Adrenal gland (tissue), 12 donors: ENCODE results near the gene CC2D1A. TPM values are rescaled to one million over a fixed set of nuclear protein-coding genes. Genes with fewer than 3 reads are reported as not detected.

Experiments
- DNase-seq, 7 donors: peaks; one replicate each; pipeline ENCODE4 v3.0.0-alpha.2; 2019 to 2020
- H3K27ac ChIP-seq, 5 donors: fragments of 200-600 bp; sonication (generic) in 4 of 5; 1 replicate in 3 of 5; 2 replicates in 2 of 5; pipeline versions ENCODE4 v1.5.1 to v1.8.0; 2016 to 2020; ENCODE audit warnings: mild to moderate bottlenecking in 1 of 5
- H3K27me3 ChIP-seq: fragments of 200-600 bp; 2 replicates; pipeline ENCODE4 v1.8.0; 2021
- H3K36me3 ChIP-seq, 2 donors: fragments of 200-600 bp; replicated peaks in 1 of 2; 1 replicate in 1 of 2; 2 replicates in 1 of 2; pipeline versions ENCODE4 v1.5.1 to v1.8.0; 2018 to 2022
- H3K4me1 ChIP-seq, 2 donors: fragments of 200-600 bp; replicated peaks in 1 of 2; 1 replicate in 1 of 2; 2 replicates in 1 of 2; pipeline versions ENCODE4 v1.5.1 to v1.8.0; 2018 to 2021
- H3K4me3 ChIP-seq, 4 donors: fragments of 200-600 bp; sonication (generic) in 3 of 4; one replicate each; pipeline ENCODE4 v1.5.1; 2016 to 2018
- H3K9me3 ChIP-seq, 3 donors: fragments of 200-600 bp; sonication (generic) in 1 of 3; replicated peaks in 1 of 3; 1 replicate in 2 of 3; 2 replicates in 1 of 3; pipeline versions ENCODE4 v1.5.1 to v1.8.0; 2016 to 2021
- POLR2A ChIP-seq, 2 donors: fragments of 450-650 bp; IDR thresholded peaks; one replicate each; pipeline ENCODE4 v1.6.1; 2017; ENCODE audit warnings: antibody characterized with exemption in 2 of 2, mild to moderate bottlenecking in 2 of 2, moderate library complexity in 1 of 2
- WGBS, 4 donors: extraction: QIAGEN DNeasy Blood & Tissue Kit in 2 of 4; methylation state at CpG; one replicate each; pipeline versions ENCODE4 v1.1.5 to v1.1.7; 2013 to 2017; 5-methylcytosine and 5-hydroxymethylcytosine counted together
- intact Hi-C, 2 donors: fragments of 100-400 bp; cut with DNase I; formaldehyde crosslinking; loops; one replicate each; pipeline versions ENCODE4 v1.14.1 to v1.15.0; 2022 to 2023
- polyA plus RNA-seq, 3 donors: library from polyadenylated mRNA; stranded (reverse); fragments of 200-250 nt in 2 of 3; fragments of 350-450 nt in 1 of 3; fragmentation: Illumina TruSeq in 1 of 3; extraction: RNeasy Lipid Tissue Mini Kit (QIAGEN cat#74804) in 1 of 3; gene quantifications; one replicate each; pipeline ENCODE4 v1.2.3, GENCODE V29; 2013 to 2014
- total RNA-seq, 9 donors: library from RNA; depleted of rRNA in 4 of 9; stranded (reverse); fragments of >200 nt in 4 of 9; fragments of 120-200 nt in 1 of 9; fragmentation: NEBNext Ultra II Directional in 1 of 9; extraction: Animal tissue kit (Norgen Biotek cat#: 25700) in 1 of 9; gene quantifications; one replicate each; pipeline versions ENCODE4 v1.1.0 to v1.2.4, GENCODE V29; 2013 to 2023
- TF ChIP-seq, protein P1 (sequence below), 6 experiments: fragments of 450-650 bp in 4 of 6; fragments of 200-600 bp in 2 of 6; sonication (generic) in 1 of 6; IDR thresholded peaks; 1 replicate in 5 of 6; 2 replicates in 1 of 6; pipeline versions ENCODE4 v1.5.1 to v1.8.0; 2016 to 2021; ENCODE audit warnings: antibody characterized with exemption in 6 of 6, mild to moderate bottlenecking in 2 of 6, moderate library complexity in 1 of 6
- donor health status: healthy with polysubstance abuse.
- donor health status: Bipolar disorder and iron deficiency.
- donor health status: DM: yes; HTN: yes; CAD: no.
- donor health status: DM: no; HTN: no; CAD: no.
- donor health status: DM: no; HTN: no; CAD: no.
- donor health status: DM: yes; HTN: yes; CAD: no.

Gene CC2D1A
- total and polyA plus RNA-seq, 12 donors, result 9.0 to 125 (median 31.1) TPM

DNA sequence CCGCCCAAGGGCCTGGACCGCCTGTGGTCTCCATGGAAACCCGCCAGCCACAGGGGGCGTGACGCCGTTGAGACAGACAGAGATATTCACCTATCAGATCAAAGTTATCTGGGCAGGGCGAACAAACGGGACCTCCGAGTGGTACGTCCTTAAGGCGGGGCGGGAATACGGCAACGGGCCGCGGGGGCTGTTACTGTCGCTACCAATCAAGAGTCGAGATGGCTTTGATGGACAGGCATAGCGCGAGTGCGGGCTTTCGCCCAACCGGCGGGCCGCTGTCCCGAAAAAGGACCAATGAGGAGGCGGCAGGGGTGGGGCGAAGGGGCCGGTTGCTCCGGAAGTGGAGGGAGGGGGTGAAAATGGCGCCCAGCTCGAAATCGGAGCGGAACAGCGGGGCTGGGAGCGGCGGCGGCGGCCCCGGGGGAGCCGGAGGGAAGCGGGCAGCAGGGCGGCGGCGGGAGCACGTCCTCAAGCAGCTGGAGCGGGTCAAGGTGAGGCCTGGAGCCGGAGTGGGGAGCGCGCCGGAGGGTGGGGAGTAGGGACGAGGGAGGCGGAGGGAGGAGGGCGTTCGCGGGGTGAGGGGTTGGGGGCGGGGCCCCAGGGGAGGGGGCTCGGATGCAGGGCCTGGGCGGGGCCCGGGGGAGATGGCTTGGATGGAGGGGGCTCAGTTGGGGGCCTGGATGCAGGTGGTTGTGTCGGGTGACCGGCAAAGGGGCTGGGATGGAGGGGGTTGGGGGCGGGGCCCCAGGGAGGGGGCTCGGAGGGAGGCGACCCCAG, 46.3 kb downstream of the CC2D1A start, which contains the start of gene DCAF15:
TSS of gene DCAF15 (plus strand) at position 356 of the 777 bp plus-strand sequence. CDS start at position 360, 4 bp downstream.
- Histone ChIP-seq H3K4me1 (peaks cover 10 to 13% of the 10 kb centered on the region in 2 donors), H3K27ac (peak within 1 kb of the TSS in 4 of 5 donors; percentile 57 to 84 (median 69)), H3K4me3 (peak within 1 kb of the TSS in 3 of 4 donors; percentile 42 to 89 (median 75)), H3K27me3 (no peaks in the 10 kb centered on the region), H3K36me3 (peaks cover 0 to 28% of the 10 kb centered on the region in 2 donors), H3K9me3 (no peaks in the 10 kb centered on the region)
- DNase-seq, result peak; percentile 99 to 100 (median 100)
- TF ChIP-seq, protein P1, sequence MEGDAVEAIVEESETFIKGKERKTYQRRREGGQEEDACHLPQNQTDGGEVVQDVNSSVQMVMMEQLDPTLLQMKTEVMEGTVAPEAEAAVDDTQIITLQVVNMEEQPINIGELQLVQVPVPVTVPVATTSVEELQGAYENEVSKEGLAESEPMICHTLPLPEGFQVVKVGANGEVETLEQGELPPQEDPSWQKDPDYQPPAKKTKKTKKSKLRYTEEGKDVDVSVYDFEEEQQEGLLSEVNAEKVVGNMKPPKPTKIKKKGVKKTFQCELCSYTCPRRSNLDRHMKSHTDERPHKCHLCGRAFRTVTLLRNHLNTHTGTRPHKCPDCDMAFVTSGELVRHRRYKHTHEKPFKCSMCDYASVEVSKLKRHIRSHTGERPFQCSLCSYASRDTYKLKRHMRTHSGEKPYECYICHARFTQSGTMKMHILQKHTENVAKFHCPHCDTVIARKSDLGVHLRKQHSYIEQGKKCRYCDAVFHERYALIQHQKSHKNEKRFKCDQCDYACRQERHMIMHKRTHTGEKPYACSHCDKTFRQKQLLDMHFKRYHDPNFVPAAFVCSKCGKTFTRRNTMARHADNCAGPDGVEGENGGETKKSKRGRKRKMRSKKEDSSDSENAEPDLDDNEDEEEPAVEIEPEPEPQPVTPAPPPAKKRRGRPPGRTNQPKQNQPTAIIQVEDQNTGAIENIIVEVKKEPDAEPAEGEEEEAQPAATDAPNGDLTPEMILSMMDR (IDR thresholded peaks at IDR 0.05), result peak in 1 of 6 experiments; percentile 7
- peak in 1 of 2 donors; percentile 22 for TF ChIP-seq POLR2A (IDR thresholded peaks at IDR 0.05)
- intact Hi-C loops, result no loop called here
- 0 to 1% (median 0%) methylated on average over 2 to 63 of the region's 65 CpGs for WGBS, 4 donors

DNA sequence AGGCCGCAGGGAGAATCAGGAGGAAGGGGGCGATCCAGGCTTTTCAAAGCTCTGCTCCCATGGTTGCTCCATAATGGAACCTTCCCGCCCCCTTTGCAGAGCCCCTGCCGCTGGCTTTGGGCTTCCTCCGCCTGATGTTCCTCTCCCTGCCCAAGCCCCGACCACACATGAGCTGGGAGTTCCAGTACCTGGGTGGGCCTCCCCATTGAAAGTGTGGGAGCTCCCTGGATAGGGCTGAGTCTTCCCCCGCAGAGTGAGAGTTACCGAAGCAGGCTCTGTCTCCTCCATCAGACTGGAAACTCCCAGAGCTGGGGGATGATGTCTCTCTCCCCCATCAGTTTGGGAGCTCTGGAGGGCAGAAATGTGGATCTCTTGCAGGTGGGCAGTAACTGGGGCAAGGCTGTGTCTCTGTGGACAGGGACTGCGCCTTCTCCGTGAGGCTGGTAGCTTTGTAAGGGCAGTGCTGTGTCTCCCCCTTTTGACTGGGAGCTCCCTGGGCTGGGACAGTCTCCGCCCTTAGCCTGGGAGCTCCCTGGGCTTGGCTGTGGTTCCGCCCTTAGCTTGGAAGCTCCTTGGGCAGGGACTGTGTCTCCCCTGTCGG, 47.0 kb downstream of the CC2D1A start:
- WGBS, 4 donors, result 0 to 7% (median 4%) methylated on average over 4 to 13 of the region's 13 CpGs

DNA sequence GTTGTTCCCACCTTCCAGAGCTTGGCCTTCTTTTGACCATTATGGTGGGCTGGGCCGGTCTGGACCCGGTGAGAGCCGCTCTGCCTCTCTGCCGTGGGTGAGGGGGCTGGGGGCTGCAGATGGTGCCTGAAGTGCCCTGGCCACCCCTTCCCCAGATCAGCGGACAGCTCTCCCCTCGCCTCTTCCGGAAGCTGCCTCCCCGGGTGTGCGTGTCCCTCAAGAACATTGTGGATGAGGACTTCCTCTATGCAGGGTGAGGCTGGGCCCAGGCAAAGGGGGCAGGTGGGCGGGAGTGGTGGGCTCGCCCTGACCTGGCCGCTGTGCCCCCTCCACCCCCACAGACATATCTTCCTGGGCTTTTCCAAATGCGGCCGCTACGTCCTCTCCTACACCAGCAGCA, 48.2 kb downstream of the CC2D1A start:
- 92 to 98% (median 96%) methylated on average over 11 to 15 of the region's 15 CpGs for WGBS, 4 donors
- intact Hi-C loops, result no loop called here
- H3K4me1 ChIP-seq, result peaks cover 10 to 13% of the 10 kb centered on the region in 2 donors
- peaks cover 0 to 39% of the 10 kb centered on the region in 2 donors for H3K36me3 ChIP-seq
- H3K9me3 ChIP-seq, result no peaks in the 10 kb centered on the region
- no peak overlapping the region for H3K27ac ChIP-seq
- H3K4me3 ChIP-seq, result no peak overlapping the region
- no peaks in the 10 kb centered on the region for H3K27me3 ChIP-seq
- TF ChIP-seq, protein P1 (IDR thresholded peaks at IDR 0.05), result no peak
- no peak for TF ChIP-seq POLR2A (IDR thresholded peaks at IDR 0.05)
- DNase-seq, result no peak

More for the DNA sequence above, 47.0 kb downstream of the CC2D1A start:
- Histone ChIP-seq H3K27ac (peak overlapping the region in 1 of 5 donors; percentile 84), H3K4me1 (peaks cover 10 to 13% of the 10 kb centered on the region in 2 donors), H3K4me3 (peak overlapping the region in 2 of 4 donors; percentile 75 to 89), H3K36me3 (peaks cover 0 to 35% of the 10 kb centered on the region in 2 donors), H3K27me3 (no peaks in the 10 kb centered on the region), H3K9me3 (no peaks in the 10 kb centered on the region)
- DNase-seq, result peak in 2 of 7 donors; percentile 24 to 40
- no peak for TF ChIP-seq POLR2A (IDR thresholded peaks at IDR 0.05)
- TF ChIP-seq, protein P1 (IDR thresholded peaks at IDR 0.05), result no peak
- intact Hi-C loops, result no loop called here

DNA sequence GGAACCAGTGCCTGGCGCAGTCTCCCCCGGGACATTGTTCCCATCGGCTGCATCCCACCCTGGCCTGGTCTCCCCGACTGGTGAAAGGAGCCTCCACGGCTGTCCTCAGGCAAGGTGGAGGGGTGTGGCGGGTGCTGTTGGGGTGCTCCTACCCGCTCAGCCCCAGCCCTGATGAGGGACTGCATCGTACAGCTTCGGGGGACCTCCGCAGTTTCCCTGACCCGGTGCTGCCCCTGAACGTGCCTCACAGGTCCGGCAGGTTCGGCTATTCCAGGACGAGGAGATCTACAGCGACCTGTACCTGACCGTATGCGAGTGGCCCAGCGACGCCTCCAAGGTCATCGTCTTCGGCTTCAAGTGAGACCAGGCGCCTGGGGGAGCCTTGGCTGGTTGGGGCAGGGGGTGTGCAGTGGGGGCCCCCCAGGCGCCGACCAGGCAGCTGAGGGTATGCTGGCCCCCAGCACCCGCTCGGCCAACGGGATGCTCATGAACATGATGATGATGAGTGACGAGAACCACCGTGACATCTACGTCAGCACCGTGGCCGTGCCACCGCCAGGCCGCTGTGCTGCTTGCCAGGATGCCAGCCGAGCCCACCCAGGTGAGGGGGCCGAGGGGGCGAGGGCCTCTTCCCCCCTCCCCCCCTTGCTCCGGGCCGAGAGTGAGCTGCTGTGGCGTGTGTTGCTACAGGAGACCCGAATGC, 49.8 kb downstream of the CC2D1A start:
- no peaks in the 10 kb centered on the region for H3K27me3 ChIP-seq
- peaks cover 0 to 55% of the 10 kb centered on the region in 2 donors for H3K36me3 ChIP-seq
- WGBS, 4 donors, result 91 to 94% (median 93%) methylated on average over 10 to 42 of the region's 42 CpGs
- intact Hi-C loops, result no loop called here
- H3K4me3 ChIP-seq, result no peak overlapping the region
- TF ChIP-seq, protein P1 (IDR thresholded peaks at IDR 0.05), result no peak
- TF ChIP-seq POLR2A (IDR thresholded peaks at IDR 0.05), result no peak
- H3K9me3 ChIP-seq, result no peaks in the 10 kb centered on the region
- no peak overlapping the region for H3K27ac ChIP-seq
- no peak for DNase-seq
- peaks cover 10 to 13% of the 10 kb centered on the region in 2 donors for H3K4me1 ChIP-seq
